Measurements from ENCODE around the gene PCNX2. TPM values are rescaled to one million over a fixed set of nuclear protein-coding genes. Genes with fewer than 3 reads are reported as not detected.

Gene PCNX2
- total and polyA plus RNA-seq, 9 donors = 5.7 to 26.0 (median 18.9) TPM

DNA sequence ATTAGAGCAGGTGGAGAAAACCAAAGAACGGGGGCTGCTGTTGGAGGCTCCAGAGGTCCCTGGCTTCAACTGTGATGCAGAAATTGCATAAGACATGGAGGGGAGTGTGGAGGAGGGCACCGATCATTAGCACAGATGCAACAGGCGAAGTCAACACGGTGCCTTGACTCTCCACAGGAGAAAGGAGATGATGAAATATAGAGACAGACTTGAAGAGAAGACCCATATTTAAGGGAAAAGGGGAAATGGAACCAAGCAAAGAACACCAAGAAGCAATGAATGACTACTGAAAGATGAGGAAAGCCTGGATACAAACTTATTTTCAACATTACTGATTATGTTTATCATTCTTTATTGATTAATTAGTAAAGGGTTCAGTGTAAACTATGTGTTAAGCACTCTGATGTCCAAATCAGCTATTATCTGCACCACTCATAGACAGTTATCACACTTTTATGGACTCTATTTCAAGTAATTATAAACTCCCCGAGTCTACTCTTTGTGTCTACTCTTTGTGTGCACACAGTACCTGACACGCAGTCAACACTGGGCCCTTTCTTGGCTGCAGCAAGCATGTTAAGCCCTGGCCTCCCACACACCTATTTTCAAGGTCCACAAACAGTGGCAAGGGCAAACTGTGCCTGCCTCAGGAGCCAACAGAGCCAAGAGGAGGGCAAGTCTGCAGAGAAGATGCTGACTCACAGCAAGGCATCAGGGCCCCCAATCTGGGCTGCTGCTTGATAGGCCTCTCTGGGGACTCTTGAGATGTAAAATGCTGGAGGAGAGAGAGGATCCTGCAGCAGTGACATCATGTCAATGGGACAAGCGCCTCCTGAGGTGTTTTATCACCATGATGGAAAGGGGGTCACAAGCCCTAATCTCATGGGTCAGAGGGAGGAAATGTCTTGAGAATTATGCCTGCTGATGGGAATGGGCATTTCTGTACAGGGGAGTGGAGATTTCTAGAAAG, 17.6 kb downstream of the PCNX2 start:
- TF ChIP-seq EP300 (IDR thresholded peaks at IDR 0.05) (no peak), POLR2A (IDR thresholded peaks at IDR 0.05) (no peak)
- Histone ChIP-seq H3K27ac (no peak overlapping the region), H3K4me3 (no peak overlapping the region), H3K36me3 (no peaks in the 10 kb centered on the region), H3K9me3 (no peaks in the 10 kb centered on the region), H3K4me1 (ENCODE audit: insufficient read depth) (no peaks in the 10 kb centered on the region), H3K27me3 (peaks cover 3% of the 10 kb centered on the region)
- intact Hi-C loops (cut with DNase I) = no loop called here
- no peak for DNase-seq
- WGBS, 3 donors = 91 to 94% (median 92%) methylated on average over 7 of the region's 7 CpGs

DNA sequence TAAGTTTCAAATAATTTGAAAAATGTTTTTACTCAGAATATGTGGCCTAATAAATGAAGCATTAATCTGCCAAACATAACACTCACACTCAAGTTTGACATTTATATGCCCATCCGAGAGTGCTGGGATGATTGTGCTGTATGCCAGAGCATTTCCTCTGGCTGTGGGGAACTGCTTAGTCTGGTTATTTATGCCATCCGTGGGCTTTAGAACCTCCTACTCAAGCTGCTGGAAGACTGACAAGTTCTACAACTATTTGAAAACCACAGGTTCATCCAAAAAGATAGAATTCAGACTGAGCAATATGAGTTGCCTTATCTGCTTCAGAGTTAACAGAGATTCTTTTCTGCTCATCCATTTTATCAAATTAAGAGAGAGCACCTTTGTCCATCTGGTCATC, 25.9 kb downstream of the PCNX2 start:
- TF ChIP-seq POLR2A (IDR thresholded peaks at IDR 0.05) (no peak), EP300 (IDR thresholded peaks at IDR 0.05) (no peak)
- TF ChIP-seq, protein P1, sequence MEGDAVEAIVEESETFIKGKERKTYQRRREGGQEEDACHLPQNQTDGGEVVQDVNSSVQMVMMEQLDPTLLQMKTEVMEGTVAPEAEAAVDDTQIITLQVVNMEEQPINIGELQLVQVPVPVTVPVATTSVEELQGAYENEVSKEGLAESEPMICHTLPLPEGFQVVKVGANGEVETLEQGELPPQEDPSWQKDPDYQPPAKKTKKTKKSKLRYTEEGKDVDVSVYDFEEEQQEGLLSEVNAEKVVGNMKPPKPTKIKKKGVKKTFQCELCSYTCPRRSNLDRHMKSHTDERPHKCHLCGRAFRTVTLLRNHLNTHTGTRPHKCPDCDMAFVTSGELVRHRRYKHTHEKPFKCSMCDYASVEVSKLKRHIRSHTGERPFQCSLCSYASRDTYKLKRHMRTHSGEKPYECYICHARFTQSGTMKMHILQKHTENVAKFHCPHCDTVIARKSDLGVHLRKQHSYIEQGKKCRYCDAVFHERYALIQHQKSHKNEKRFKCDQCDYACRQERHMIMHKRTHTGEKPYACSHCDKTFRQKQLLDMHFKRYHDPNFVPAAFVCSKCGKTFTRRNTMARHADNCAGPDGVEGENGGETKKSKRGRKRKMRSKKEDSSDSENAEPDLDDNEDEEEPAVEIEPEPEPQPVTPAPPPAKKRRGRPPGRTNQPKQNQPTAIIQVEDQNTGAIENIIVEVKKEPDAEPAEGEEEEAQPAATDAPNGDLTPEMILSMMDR (IDR thresholded peaks at IDR 0.05) = no peak
- no peak overlapping the region for H3K27ac ChIP-seq
- no peak for DNase-seq
- intact Hi-C loops (cut with DNase I) = no loop called here
- H3K27me3 ChIP-seq = no peaks in the 10 kb centered on the region
- WGBS, 3 donors = 28 to 33% (median 31%) methylated on average over 2 of the region's 2 CpGs
- H3K4me3 ChIP-seq = no peak overlapping the region
- H3K4me1 ChIP-seq (ENCODE audit: insufficient read depth) = no peaks in the 10 kb centered on the region
- no peaks in the 10 kb centered on the region for H3K9me3 ChIP-seq
- no peaks in the 10 kb centered on the region for H3K36me3 ChIP-seq

GRCh38 chr1:233268389-233269022, 27.0 kb downstream of the PCNX2 start:
- H3K27me3 ChIP-seq = no peaks in the 10 kb centered on the region
- H3K27ac ChIP-seq = no peak overlapping the region
- intact Hi-C loops (cut with DNase I) = no loop called here
- no peaks in the 10 kb centered on the region for H3K4me1 ChIP-seq (ENCODE audit: insufficient read depth)
- TF ChIP-seq POLR2A (IDR thresholded peaks at IDR 0.05) = no peak
- TF ChIP-seq, protein P1 (IDR thresholded peaks at IDR 0.05) = no peak
- no peak for TF ChIP-seq EP300 (IDR thresholded peaks at IDR 0.05)
- H3K4me3 ChIP-seq = no peak overlapping the region
- WGBS, 3 donors = 76 to 95% (median 93%) methylated on average over 3 of the region's 3 CpGs
- no peaks in the 10 kb centered on the region for H3K36me3 ChIP-seq
- H3K9me3 ChIP-seq = no peaks in the 10 kb centered on the region
- DNase-seq = no peak

DNA sequence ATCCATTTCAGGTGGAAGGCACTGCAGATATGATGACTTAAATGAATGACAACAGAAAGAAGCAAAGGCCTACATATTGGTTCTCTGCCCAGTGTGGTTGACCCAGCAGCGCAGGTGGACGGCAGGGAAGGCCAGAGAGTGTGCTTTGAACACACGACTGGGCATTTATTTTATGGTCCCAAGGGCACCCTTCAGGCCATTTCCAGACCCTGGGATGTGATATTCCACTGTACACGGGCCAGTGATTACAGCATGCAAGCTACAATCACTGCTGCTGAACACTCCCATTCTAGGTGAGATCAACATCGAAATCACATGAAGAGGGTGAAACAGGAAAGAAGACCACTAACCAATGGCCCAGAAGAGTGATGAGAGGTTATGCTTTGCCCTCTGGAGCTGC, 33.8 kb downstream of the PCNX2 start:
- H3K27ac ChIP-seq = no peak overlapping the region
- no peak overlapping the region for H3K4me3 ChIP-seq
- no peaks in the 10 kb centered on the region for H3K4me1 ChIP-seq (ENCODE audit: insufficient read depth)
- no peak for DNase-seq
- intact Hi-C loops (cut with DNase I) = no loop called here
- WGBS, 3 donors = 89 to 93% (median 91%) methylated on average over 5 of the region's 5 CpGs
- no peaks in the 10 kb centered on the region for H3K36me3 ChIP-seq
- no peaks in the 10 kb centered on the region for H3K9me3 ChIP-seq
- no peaks in the 10 kb centered on the region for H3K27me3 ChIP-seq
- TF ChIP-seq EP300 (IDR thresholded peaks at IDR 0.05) (no peak), POLR2A (IDR thresholded peaks at IDR 0.05) (no peak)

DNA sequence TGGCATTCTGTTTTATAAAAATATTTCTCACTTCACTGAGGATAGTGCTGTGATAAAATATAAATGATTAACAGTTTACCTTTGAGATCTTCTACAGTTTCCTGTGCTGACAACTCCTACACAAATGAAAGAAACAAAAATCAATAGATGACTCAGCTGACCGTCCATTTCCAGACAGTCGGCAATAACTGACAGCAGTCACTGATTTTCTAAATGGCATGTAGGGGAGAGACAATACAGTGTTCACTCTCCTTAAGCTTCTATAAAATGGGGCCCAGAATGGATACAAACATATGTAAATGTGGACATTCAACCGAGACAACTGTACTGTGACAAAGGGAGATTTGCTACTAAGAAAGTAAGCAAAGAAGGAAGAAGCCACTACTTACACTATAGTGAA, 34.3 kb downstream of the PCNX2 start:
- H3K27ac ChIP-seq = no peak overlapping the region
- H3K27me3 ChIP-seq = no peaks in the 10 kb centered on the region
- no peaks in the 10 kb centered on the region for H3K9me3 ChIP-seq
- H3K4me1 ChIP-seq (ENCODE audit: insufficient read depth) = no peaks in the 10 kb centered on the region
- no peak for DNase-seq
- WGBS, 3 donors = 55 to 87% (median 87%) methylated on average over 3 of the region's 3 CpGs
- H3K36me3 ChIP-seq = no peaks in the 10 kb centered on the region
- H3K4me3 ChIP-seq = no peak overlapping the region
- intact Hi-C loops (cut with DNase I) = no loop called here
- no peak for TF ChIP-seq POLR2A (IDR thresholded peaks at IDR 0.05)
- TF ChIP-seq, protein P1 (IDR thresholded peaks at IDR 0.05) = no peak
- TF ChIP-seq EP300 (IDR thresholded peaks at IDR 0.05) = no peak
